Measurements from ENCODE around the gene DMRT2.

DMRT2 gene

GRCh38 chr9:1048231-1048619 is 1.9 kb upstream of the DMRT2 start:
- no peak for FAIRE-seq

DNA sequence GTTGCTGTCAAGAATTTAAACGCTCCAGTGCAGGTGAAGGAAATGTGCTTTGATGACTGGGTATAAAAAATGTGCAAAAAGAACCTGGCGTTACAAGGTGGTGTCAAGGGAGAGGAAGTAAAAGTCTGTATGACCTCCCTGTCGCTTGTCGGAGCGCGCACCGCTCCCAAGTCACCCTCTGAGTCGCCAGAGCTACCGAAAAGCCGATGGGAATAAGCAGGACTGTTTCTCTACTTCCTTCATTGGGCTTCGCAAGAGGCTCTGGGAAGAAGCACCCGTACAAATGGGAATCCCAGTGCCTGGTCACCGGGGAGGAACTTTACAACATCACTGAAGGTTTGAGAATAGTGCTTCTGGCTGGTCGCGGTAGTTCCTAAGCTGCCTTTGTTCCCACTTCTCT is 1.3 kb upstream of the DMRT2 start:
- no peak for FAIRE-seq

DNA sequence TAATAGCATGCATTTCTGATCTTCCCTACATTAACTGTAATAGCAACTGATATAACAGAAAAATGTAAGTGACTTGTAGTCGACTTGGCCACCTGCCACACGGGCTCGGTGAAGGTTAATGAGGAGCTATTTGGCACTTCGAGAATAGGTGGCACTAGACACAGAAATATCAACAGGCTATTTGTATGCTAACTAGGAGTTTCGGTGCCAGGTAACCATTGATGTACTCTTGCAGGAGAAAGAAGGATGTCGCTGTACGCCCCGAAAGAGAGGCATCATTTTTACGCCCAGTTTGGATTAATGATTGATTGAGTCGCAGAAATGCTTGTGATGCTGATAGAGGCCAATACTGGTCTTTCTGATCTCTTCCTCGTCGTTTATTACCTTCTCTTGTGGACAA is 516 bp upstream of the DMRT2 start:
- no peak for FAIRE-seq

- FAIRE-seq, result no peak
Observed at GRCh38 chr9:1051210-1051583, 1.0 kb downstream of the DMRT2 start.

GRCh38 chr9:1051584-1052275 is 1.6 kb downstream of the DMRT2 start:
- no peak for FAIRE-seq

- FAIRE-seq, result no peak
Observed at GRCh38 chr9:1052365-1053281, 2.5 kb downstream of the DMRT2 start.

GRCh38 chr9:1053282-1053621 is 3.1 kb downstream of the DMRT2 start:
- FAIRE-seq, result no peak

- FAIRE-seq, result no peak
Observed at GRCh38 chr9:1053986-1054425, 3.8 kb downstream of the DMRT2 start.

DNA sequence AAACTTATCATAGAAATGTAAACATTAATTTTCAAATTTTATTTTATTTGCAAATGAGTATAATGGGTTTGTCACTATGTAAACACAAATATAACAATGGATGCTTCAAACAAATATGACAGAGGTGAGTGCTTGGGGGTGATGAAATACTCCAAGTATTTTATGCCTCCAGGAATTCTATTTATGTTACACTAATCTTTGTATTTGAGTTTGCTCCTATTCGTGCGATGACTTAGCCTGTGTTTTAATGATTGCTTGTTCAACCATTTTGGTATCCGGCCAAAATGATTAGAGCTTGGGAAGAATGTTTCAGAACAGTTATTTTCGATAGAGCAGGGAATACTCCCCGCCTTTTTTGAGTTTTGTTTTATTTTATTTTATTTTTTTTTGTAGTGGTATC is 5.0 kb downstream of the DMRT2 start:
- FAIRE-seq, result no peak

- FAIRE-seq, result no peak
Observed at GRCh38 chr9:1057910-1058309, 7.8 kb downstream of the DMRT2 start.

GRCh38 chr9:1058826-1059487 is 8.8 kb downstream of the DMRT2 start:
- FAIRE-seq, result no peak

GRCh38 chr9:1065130-1065529 is 15.0 kb downstream of the DMRT2 start:
- FAIRE-seq, result no peak

GRCh38 chr9:1070692-1071091 is 20.5 kb downstream of the DMRT2 start:
- no peak for FAIRE-seq

DNA sequence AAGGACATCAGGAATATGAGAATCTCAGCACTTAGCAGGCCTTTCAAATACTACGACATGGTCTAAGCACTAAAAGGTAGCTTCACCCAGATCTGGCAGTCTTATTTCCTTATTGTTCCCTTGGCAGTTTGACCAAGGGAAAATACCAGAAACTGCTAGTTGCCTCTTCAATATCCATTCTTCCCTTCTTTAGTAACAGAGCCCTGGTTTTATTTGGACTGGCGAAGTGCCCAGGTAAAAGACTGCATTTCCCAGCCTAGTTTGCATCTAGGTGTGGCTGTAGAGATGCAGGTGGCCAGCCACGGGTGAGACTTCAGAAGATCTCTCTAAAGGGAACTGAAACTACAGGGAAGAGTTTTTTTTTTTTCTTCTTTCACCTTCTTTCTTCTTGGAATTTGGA is 21.6 kb downstream of the DMRT2 start:
- FAIRE-seq, result no peak

DNA sequence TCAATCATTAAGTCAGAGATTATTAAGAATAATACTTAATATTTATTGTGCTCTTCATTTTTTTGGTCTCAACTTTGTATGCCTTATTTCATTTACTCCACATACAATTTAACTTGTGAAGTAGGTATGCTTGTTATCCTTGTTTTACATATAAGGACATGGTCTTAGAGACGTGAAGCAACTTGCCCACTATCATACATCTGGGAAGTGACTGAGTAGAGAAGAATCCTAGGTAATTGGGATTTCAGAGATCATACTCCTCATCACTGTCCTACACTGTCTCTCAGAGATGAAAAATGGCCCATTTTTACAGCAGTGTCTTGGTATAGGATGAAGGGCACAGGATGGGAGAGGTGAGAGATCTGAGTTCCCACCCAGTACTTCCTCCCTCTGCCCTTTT is 23.3 kb downstream of the DMRT2 start:
- FAIRE-seq, result no peak

- no peak for FAIRE-seq
Observed at GRCh38 chr9:1077616-1078015, 27.5 kb downstream of the DMRT2 start.

DNA sequence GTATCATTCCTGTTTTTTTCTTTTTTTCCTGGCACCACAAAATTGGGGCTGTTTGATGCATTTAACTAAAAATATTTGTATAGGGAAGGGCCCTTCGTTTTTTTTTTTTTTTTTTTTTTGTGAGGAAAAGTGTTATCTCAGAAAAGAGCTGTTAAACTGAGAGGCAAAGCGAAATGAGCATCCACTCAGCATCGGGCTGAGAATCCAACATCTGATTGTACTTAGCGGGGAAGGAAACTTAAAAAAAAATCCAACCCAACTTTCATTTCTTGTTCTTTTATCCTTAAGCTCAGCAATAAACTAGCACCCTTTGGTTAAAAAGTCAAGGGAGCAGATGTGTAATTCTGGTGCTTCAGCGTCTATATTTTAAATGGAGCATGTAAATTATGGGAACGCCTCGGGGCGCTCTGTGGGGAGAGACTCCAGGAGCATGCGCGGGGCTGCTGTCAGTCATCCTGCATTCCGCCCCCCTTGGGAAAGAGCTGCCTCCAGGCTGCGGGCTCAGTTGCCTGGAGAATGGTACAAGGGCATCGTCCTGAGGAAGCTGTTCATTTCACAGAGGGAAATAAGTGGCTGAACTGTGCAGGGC is 33.3 kb downstream of the DMRT2 start:
- FAIRE-seq, result no peak

DNA sequence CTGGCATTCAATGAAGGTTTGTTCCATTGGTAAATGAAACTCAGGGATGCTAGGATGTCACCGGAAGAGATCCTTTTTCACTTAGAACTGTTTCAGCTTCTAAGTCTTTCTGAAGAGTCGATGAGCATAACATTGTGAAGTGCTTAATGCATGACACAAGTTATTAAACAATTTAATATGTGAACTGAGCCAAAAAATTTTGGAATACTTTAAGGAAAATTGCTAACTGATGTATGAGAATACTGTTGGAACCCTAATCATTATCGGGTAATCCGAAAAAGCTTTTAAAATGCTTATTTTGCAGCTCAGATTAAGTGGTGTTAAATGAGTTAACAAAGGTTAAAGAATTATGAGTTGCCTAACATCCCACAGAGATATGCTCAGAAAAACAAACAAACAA is 34.9 kb downstream of the DMRT2 start:
- FAIRE-seq, result no peak

GRCh38 chr9:1086517-1086916 is 36.4 kb downstream of the DMRT2 start:
- FAIRE-seq, result no peak

GRCh38 chr9:1087120-1087881 is 37.1 kb downstream of the DMRT2 start:
- no peak for FAIRE-seq

DNA sequence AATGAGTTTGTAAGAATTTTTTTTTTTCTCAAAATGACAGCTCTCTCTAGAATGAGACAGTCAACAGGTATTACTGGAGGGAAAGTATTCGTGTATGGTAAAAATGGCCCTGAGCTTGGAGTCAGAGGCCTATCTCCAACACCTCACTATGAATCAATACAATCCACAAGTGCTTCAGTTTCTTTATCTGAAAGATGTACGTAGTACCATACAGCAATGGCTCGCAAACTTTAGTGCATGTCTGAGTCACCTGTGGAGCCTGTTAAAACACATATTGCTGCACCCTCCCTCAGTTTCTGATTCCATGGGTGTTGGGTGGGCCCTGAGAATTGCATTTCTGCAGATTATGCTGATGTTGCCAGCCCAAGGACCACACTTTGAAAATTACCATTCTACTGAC is 44.6 kb downstream of the DMRT2 start:
- FAIRE-seq, result no peak

- no peak for FAIRE-seq
Observed at GRCh38 chr9:1096155-1096964, 46.2 kb downstream of the DMRT2 start.

Data from TTC549 (cell line).